ENCODE results near the gene GALNT1.

DNA sequence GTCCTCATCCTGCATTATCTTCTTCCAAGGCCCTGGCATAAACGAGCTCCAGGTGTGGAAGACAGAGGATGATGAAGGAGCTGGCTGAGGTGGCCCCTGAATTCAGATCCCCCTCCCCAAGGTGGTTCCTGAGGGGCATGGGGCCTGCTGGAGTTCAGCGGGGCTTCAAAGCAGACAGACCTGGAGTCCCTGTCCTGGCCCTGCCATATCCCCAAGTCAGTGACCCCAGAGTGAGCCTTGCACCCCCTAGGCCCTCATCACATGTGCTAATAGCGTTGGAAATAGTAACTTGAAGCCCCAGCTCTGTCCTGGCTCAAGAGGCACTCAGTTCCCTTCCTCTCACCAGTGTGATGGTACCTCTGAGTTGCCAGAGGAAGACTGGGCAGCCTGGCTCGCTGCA, 172.9 kb downstream of the GALNT1 start:
- TF ChIP-seq, protein P1, sequence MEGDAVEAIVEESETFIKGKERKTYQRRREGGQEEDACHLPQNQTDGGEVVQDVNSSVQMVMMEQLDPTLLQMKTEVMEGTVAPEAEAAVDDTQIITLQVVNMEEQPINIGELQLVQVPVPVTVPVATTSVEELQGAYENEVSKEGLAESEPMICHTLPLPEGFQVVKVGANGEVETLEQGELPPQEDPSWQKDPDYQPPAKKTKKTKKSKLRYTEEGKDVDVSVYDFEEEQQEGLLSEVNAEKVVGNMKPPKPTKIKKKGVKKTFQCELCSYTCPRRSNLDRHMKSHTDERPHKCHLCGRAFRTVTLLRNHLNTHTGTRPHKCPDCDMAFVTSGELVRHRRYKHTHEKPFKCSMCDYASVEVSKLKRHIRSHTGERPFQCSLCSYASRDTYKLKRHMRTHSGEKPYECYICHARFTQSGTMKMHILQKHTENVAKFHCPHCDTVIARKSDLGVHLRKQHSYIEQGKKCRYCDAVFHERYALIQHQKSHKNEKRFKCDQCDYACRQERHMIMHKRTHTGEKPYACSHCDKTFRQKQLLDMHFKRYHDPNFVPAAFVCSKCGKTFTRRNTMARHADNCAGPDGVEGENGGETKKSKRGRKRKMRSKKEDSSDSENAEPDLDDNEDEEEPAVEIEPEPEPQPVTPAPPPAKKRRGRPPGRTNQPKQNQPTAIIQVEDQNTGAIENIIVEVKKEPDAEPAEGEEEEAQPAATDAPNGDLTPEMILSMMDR (IDR thresholded peaks at IDR 0.05): no peak
- TF ChIP-seq POLR2A (IDR thresholded peaks at IDR 0.05): no peak

Data from esophagus squamous epithelium (tissue), 4 donors.